ENCODE measurements around the gene ATP8A2.
"Not testable (repeated sequence)": the region's sequence is repeated elsewhere in the genome, so short reads cannot be mapped to it uniquely, and the experiment has no call there.

DNA sequence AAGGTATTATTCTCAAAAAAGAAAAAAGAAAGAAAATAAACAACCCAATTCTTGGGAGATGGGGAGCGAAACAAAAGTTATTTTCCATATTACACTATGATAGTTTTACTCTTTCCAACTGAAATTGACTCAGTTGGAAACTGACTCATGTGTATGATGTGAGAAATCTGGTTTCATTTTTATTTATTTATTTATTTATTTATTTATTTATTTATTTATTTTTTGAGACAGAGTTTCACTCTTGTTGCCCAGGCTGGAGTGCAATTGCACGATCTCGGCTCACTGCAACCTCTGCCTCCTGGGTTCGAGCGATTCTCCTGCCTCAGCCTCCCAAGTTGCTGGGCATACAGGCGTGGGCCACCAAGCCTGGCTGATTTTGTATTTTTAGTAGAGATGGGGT is 11.3 kb upstream of the ATP8A2 start:
- TF ChIP-seq, protein P1, sequence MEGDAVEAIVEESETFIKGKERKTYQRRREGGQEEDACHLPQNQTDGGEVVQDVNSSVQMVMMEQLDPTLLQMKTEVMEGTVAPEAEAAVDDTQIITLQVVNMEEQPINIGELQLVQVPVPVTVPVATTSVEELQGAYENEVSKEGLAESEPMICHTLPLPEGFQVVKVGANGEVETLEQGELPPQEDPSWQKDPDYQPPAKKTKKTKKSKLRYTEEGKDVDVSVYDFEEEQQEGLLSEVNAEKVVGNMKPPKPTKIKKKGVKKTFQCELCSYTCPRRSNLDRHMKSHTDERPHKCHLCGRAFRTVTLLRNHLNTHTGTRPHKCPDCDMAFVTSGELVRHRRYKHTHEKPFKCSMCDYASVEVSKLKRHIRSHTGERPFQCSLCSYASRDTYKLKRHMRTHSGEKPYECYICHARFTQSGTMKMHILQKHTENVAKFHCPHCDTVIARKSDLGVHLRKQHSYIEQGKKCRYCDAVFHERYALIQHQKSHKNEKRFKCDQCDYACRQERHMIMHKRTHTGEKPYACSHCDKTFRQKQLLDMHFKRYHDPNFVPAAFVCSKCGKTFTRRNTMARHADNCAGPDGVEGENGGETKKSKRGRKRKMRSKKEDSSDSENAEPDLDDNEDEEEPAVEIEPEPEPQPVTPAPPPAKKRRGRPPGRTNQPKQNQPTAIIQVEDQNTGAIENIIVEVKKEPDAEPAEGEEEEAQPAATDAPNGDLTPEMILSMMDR (IDR thresholded peaks at IDR 0.05): not testable (repeated sequence)
- not testable (repeated sequence) for TF ChIP-seq POLR2A (IDR thresholded peaks at IDR 0.05)

Data from right lobe of liver (tissue), 4 donors.